Measurements from ENCODE around the gene ITGBL1.

ITGBL1 gene

DNA sequence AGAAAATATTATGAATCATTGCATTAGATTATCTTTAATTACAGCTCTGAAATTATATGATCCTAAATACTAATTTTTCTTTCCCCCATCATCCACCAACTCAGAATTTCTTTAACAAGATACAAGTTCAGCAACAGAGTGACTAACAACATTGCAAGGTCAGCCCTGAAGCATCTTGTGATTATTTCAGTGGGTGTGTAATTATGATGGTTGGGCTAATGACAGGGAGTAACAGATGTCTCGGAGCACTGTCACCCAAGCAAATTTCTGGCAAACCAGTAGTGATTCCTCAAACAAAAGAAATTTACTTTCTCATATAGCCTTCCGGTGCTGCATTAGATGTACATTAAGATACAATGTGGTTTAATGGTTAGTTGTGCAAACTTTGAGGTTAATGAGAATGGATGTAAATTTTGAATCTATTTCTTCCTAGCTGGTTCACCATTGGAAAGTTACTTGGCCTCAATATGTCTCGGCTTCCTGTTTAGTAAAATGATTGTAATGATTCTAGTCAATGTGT, 238.9 kb downstream of the ITGBL1 start:
- H3K4me3 ChIP-seq (ENCODE audit: low read depth, low read length): no peak overlapping the region
- no peak for DNase-seq (ENCODE audit: low read depth)
- TF ChIP-seq POLR2A (IDR thresholded peaks at IDR 0.05; ENCODE audit: extremely low read depth, insufficient read length) (no peak), MYC (IDR thresholded peaks at IDR 0.05; ENCODE audit: low read depth, low read length) (no peak)
- TF ChIP-seq, protein P1, sequence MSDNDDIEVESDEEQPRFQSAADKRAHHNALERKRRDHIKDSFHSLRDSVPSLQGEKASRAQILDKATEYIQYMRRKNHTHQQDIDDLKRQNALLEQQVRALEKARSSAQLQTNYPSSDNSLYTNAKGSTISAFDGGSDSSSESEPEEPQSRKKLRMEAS (IDR thresholded peaks at IDR 0.05; ENCODE audit: low read depth, low read length): no peak
- TF ChIP-seq, protein P2, sequence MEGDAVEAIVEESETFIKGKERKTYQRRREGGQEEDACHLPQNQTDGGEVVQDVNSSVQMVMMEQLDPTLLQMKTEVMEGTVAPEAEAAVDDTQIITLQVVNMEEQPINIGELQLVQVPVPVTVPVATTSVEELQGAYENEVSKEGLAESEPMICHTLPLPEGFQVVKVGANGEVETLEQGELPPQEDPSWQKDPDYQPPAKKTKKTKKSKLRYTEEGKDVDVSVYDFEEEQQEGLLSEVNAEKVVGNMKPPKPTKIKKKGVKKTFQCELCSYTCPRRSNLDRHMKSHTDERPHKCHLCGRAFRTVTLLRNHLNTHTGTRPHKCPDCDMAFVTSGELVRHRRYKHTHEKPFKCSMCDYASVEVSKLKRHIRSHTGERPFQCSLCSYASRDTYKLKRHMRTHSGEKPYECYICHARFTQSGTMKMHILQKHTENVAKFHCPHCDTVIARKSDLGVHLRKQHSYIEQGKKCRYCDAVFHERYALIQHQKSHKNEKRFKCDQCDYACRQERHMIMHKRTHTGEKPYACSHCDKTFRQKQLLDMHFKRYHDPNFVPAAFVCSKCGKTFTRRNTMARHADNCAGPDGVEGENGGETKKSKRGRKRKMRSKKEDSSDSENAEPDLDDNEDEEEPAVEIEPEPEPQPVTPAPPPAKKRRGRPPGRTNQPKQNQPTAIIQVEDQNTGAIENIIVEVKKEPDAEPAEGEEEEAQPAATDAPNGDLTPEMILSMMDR (IDR thresholded peaks at IDR 0.05; ENCODE audit: low read depth, low read length): no peak

DNA sequence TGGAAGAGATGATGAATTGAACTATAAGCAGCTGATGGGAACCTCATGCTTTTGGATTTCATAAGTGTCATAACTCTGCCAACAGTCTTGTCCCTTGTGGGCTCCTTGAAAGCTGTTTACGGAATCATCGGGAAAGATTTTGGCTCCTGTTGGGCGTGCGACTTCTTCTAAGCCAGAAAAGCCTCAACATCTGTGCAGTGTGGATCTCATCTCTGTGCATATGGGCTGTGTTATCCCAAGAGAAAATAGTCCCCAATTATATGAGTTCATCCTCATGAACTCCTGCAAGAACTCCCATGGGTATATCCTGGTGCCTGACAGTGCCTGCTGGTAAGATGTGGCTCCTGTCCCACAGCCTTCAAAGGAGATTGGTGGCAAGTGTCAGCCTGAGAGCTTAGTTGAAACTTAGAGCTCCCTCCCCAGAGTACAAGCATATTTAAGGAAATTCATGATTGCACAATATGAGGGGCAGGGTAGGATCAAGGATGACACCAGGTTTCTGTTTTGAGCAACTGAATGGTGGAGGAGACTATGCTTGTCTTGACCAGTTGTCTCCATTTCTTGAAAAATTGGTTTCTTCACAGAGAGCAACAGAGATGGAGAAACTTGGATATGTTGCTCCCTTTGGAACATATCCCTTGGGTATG, 243.5 kb downstream of the ITGBL1 start:
- DNase-seq (ENCODE audit: low read depth): no peak
- TF ChIP-seq POLR2A (IDR thresholded peaks at IDR 0.05; ENCODE audit: extremely low read depth, insufficient read length): no peak
- TF ChIP-seq, protein P1 (IDR thresholded peaks at IDR 0.05; ENCODE audit: low read depth, low read length): no peak
- no peak for TF ChIP-seq MYC (IDR thresholded peaks at IDR 0.05; ENCODE audit: low read depth, low read length)
- TF ChIP-seq, protein P2 (IDR thresholded peaks at IDR 0.05; ENCODE audit: low read depth, low read length): no peak
- no peak overlapping the region for H3K4me3 ChIP-seq (ENCODE audit: low read depth, low read length)

DNA sequence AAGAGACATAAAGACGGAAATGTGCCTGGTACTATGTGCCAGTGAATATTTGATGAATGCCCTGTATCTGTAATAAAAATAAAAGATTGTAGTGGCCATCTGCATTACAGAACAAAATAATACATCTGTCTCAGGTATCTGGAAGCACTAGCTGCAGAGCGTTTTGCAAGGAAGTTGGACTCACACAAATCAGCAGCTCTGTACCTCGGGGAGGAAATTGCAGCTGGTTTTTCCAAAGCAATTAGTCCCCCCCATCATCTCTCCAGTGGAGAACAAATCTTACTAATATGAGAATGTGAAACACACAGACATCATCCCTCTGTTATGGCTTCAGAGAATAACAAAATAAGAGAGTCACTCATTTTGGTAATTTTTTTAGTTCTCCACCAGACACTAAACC, 245.3 kb downstream of the ITGBL1 start:
- no peak for TF ChIP-seq POLR2A (IDR thresholded peaks at IDR 0.05; ENCODE audit: extremely low read depth, insufficient read length)
- no peak for TF ChIP-seq MYC (IDR thresholded peaks at IDR 0.05; ENCODE audit: low read depth, low read length)
- no peak overlapping the region for H3K4me3 ChIP-seq (ENCODE audit: low read depth, low read length)
- no peak for DNase-seq (ENCODE audit: low read depth)

DNA sequence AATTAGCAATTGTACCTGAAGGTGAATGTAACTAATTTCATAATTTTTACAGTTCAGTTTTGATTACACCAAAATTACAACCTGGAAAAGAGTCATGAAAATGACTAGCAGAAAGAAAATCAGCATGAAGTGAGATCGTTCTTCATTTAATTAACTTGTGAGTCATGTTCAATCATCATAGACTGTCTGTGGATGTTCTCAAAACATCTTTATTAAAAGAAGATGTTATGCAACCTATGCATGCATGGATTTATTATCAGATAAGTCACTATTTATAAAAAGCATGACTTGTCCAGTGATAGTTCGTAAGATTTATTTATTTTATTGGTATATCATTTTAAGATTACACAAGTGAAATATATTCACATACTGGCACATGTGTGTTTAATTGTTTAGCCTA, 245.9 kb downstream of the ITGBL1 start:
- DNase-seq (ENCODE audit: low read depth): no peak
- no peak overlapping the region for H3K4me3 ChIP-seq (ENCODE audit: low read depth, low read length)
- TF ChIP-seq POLR2A (IDR thresholded peaks at IDR 0.05; ENCODE audit: extremely low read depth, insufficient read length): no peak
- TF ChIP-seq, protein P1 (IDR thresholded peaks at IDR 0.05; ENCODE audit: low read depth, low read length): no peak
- no peak for TF ChIP-seq MYC (IDR thresholded peaks at IDR 0.05; ENCODE audit: low read depth, low read length)
- TF ChIP-seq, protein P2 (IDR thresholded peaks at IDR 0.05; ENCODE audit: low read depth, low read length): no peak

DNA sequence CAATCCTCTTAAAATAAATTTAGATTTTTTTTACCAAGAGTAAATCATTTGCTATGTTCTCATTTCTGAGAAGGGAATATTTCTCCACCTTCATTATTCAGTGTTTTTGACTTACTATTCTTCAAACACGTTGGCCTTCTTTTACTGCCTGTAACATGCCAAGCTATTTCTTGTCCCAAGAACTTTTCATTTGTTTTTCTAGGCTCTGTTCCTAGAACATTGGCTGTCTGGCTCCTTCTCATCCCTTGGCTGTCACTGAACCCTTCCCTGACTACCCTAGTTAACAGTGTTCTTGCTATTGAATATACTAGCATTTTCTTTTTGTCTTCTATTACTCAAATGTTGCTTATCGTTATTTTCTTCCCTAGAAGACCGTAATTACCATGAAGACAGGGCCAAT, 248.1 kb downstream of the ITGBL1 start:
- H3K4me3 ChIP-seq (ENCODE audit: low read depth, low read length): no peak overlapping the region
- DNase-seq (ENCODE audit: low read depth): no peak
- TF ChIP-seq MYC (IDR thresholded peaks at IDR 0.05; ENCODE audit: low read depth, low read length) (no peak), POLR2A (IDR thresholded peaks at IDR 0.05; ENCODE audit: extremely low read depth, insufficient read length) (no peak)
- TF ChIP-seq, protein P1 (IDR thresholded peaks at IDR 0.05; ENCODE audit: low read depth, low read length): no peak
- TF ChIP-seq, protein P2 (IDR thresholded peaks at IDR 0.05; ENCODE audit: low read depth, low read length): no peak

DNA sequence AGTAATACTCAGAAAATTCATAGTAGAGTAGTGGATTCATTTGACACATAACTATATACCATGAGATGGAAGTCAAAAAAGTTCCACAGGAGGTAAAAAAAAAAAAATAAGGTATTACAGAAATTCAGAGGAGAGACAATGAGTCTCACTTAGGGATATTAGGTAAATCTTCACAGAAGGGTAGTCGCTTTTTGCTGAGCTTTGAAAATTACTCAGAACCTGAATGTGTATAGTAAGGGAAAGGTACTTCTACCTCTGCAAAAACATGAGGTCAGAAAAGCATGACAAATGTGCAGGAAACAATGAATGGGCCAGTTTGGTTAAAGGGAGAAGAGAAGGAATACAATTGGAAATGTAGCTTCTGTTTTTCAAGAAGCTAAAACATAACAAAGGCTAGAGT, 250.6 kb downstream of the ITGBL1 start:
- TF ChIP-seq MYC (IDR thresholded peaks at IDR 0.05; ENCODE audit: low read depth, low read length) (no peak), POLR2A (IDR thresholded peaks at IDR 0.05; ENCODE audit: extremely low read depth, insufficient read length) (no peak)
- TF ChIP-seq, protein P1 (IDR thresholded peaks at IDR 0.05; ENCODE audit: low read depth, low read length): no peak
- TF ChIP-seq, protein P2 (IDR thresholded peaks at IDR 0.05; ENCODE audit: low read depth, low read length): no peak
- no peak overlapping the region for H3K4me3 ChIP-seq (ENCODE audit: low read depth, low read length)
- DNase-seq (ENCODE audit: low read depth): no peak
